Left ventricle myocardium inferior (tissue), 1 donor: ENCODE measurements around the gene SSBP2. TPM values are rescaled to one million over a fixed set of nuclear protein-coding genes. Genes with fewer than 3 reads are reported as not detected.

ENCODE experiments used
- DNase-seq: peaks from one replicate; pipeline ENCODE4 v3.0.0-alpha.2; 2020
- H3K27ac ChIP-seq: fragments of 200-600 bp; replicated peaks from 2 replicates; pipeline ENCODE4 v1.8.0; 2021
- H3K27me3 ChIP-seq: fragments of 200-600 bp; 2 replicates; pipeline ENCODE4 v1.8.0; 2021; ENCODE audit warnings: low read depth
- H3K36me3 ChIP-seq: fragments of 200-600 bp; 2 replicates; pipeline ENCODE4 v1.8.0; 2021
- H3K4me1 ChIP-seq: fragments of 200-600 bp; 2 replicates; pipeline ENCODE4 v1.8.0; 2021
- H3K4me3 ChIP-seq: fragments of 200-600 bp; 2 replicates; pipeline ENCODE4 v1.8.0; 2021; ENCODE audit warnings: mild to moderate bottlenecking, moderate library complexity
- H3K9me3 ChIP-seq: fragments of 200-600 bp; replicated peaks from 2 replicates; pipeline ENCODE4 v1.8.0; 2021
- intact Hi-C: fragments of 100-400 bp; cut with micrococcal nuclease; formaldehyde crosslinking; loops from one replicate; pipeline ENCODE4 v1.11.0; 2022
- total RNA-seq: library from RNA; stranded (reverse); fragmentation: NEBNext Ultra II Directional; extraction: Animal tissue kit (Norgen Biotek cat#: 25700); gene quantifications from one replicate; pipeline ENCODE4 v1.2.1, GENCODE V29; 2021
- TF ChIP-seq, protein P1 (sequence below): fragments of 200-600 bp; IDR thresholded peaks from 2 replicates; pipeline ENCODE4 v1.8.0; 2021; ENCODE audit warnings: antibody characterized with exemption, mild to moderate bottlenecking, borderline replicate concordance
- donor health status: DM: no; HTN: yes; CAD: no; lungs with severe emphysema.

The SSBP2 gene
- total RNA-seq, 1 donor from 2014 or later: 40.7 TPM

DNA sequence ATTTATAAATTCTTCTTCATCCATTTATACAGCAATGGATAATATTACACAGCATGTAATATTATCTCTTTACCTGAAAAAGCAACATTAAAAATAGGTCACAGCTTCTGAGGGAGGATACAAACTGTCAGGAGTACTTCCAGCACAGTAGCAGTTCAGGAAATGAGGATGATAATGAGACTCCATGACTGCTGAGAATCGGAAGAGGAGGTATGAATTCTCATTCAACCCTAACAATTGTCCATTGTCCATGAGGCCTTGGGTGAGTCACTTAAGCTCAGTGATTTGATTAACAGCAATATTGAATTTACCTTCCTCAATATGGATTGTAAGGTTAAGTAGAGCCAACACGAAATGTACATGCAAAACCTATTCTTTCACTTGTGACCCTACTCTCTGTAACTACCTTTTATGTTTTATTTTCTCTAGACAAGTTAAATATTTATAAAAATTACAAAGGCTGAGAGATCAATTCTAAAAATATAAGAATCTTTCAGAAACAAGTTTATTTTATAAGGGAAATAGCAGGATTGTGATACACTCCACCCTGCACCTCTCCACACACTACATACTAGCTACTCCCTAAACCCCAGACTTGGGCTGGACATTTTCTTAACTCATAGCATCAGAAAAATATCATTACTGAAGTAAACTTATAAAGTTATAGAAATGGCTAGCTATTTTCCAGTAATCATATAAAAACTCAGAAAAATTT lies 197.9 kb downstream of the SSBP2 start:
- no peaks in the 10 kb centered on the region for H3K36me3 ChIP-seq
- no peak overlapping the region for H3K27ac ChIP-seq
- intact Hi-C loops: no loop called here
- H3K4me3 ChIP-seq: no peak overlapping the region
- TF ChIP-seq, protein P1, sequence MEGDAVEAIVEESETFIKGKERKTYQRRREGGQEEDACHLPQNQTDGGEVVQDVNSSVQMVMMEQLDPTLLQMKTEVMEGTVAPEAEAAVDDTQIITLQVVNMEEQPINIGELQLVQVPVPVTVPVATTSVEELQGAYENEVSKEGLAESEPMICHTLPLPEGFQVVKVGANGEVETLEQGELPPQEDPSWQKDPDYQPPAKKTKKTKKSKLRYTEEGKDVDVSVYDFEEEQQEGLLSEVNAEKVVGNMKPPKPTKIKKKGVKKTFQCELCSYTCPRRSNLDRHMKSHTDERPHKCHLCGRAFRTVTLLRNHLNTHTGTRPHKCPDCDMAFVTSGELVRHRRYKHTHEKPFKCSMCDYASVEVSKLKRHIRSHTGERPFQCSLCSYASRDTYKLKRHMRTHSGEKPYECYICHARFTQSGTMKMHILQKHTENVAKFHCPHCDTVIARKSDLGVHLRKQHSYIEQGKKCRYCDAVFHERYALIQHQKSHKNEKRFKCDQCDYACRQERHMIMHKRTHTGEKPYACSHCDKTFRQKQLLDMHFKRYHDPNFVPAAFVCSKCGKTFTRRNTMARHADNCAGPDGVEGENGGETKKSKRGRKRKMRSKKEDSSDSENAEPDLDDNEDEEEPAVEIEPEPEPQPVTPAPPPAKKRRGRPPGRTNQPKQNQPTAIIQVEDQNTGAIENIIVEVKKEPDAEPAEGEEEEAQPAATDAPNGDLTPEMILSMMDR: no peak
- DNase-seq: no peak
- no peaks in the 10 kb centered on the region for H3K27me3 ChIP-seq
- peaks cover 19% of the 10 kb centered on the region for H3K4me1 ChIP-seq
- no peaks in the 10 kb centered on the region for H3K9me3 ChIP-seq

DNA sequence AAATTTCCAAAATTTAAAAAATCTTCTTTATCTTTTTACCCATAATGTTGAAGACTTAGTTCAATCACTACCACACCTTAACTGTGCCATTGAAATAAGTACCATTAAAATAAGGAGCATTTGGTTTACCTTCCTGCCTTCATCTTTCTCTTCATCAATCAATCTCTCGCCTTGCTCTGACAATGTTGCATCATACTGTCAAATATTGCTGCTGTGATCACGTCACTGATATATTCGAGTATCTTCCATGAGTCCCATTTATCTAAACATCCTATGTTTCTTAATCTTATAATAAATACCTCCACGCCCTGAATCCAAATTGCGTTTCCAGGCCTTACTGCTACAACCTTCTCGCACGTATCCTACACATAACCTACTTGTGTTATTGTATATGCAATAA lies 201.8 kb downstream of the SSBP2 start:
- Histone ChIP-seq H3K9me3 (no peaks in the 10 kb centered on the region), H3K36me3 (no peaks in the 10 kb centered on the region), H3K27me3 (no peaks in the 10 kb centered on the region), H3K4me3 (no peak overlapping the region), H3K27ac (no peak overlapping the region), H3K4me1 (peaks cover 17% of the 10 kb centered on the region)
- TF ChIP-seq, protein P1: no peak
- DNase-seq: no peak
- intact Hi-C loops: no loop called here

DNA sequence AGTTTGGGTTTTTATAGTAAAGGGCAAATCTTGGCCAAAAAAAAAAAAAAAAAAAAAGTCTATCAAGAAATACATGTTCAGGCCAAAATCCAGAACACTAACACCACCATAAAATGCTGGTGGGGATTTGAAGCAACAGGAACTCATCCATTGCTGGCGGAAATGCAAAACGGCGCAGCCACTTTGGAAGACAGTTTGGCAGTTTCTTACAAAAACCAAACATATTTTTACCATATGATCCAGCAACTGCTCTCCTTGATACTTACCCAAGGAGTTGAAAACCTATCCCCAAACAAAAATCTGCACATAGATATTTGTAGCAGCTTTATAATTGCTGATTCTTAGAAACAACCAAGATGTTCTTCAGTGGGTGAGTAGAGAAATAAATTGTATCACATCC lies 203.9 kb downstream of the SSBP2 start:
- no peak overlapping the region for H3K27ac ChIP-seq
- no peaks in the 10 kb centered on the region for H3K4me1 ChIP-seq
- no peaks in the 10 kb centered on the region for H3K27me3 ChIP-seq
- no peak overlapping the region for H3K4me3 ChIP-seq
- TF ChIP-seq, protein P1: no peak
- H3K36me3 ChIP-seq: no peaks in the 10 kb centered on the region
- no peak for DNase-seq
- H3K9me3 ChIP-seq: no peaks in the 10 kb centered on the region
- intact Hi-C loops: no loop called here

DNA sequence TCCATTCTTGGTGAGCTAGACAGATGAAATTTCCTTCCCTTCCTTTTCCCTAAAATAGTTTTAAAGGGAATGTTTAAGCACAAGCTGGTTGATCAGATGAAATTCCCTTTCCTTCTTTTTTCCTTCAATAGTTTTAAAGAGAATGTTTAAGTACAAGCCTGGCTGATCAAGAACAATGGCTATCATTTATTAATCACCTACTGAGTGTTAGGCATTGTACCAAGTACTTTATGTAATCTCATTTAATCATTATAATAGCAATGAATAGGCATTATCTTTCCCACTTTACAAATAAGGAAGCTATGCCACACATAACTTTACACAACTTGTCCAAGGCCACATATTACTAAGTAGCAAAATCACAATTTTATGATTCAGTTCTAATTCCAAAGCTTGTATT lies 205.0 kb downstream of the SSBP2 start:
- Histone ChIP-seq H3K4me1 (no peaks in the 10 kb centered on the region), H3K36me3 (no peaks in the 10 kb centered on the region), H3K4me3 (no peak overlapping the region), H3K27ac (no peak overlapping the region), H3K9me3 (no peaks in the 10 kb centered on the region), H3K27me3 (no peaks in the 10 kb centered on the region)
- no peak for DNase-seq
- intact Hi-C loops: no loop called here
- TF ChIP-seq, protein P1: no peak

DNA sequence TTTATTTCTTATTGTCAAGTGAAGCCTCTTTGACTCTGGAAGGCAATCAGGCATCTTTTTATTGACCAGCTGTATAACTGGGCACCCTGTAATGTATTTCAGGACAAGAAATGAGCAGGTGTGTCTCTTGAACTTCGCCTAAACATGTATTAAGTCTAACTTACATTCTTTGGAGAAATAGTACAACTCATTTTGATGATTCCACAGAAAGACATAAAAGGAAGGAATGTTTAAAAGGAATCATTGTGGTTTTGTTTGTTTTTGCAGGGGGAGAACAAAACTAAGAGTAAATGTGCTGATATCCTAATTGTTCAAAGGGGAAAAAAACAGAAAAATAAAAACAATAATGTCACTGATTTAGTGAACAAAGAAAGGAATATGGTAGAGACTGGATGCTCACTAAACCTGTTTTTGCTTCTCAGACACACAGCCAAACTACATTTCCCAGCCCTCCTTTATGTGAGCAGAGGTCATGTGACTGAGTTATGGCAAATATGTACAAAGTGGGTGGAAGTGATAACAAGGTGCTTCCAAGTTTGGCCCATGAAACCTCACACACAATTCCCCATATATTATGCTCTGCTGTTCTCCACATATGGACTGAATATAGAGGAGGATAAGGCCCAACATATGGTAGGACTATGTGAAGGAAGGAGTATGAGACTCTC lies 206.4 kb downstream of the SSBP2 start:
- Histone ChIP-seq H3K9me3 (peaks cover 8% of the 10 kb centered on the region), H3K4me1 (no peaks in the 10 kb centered on the region), H3K4me3 (no peak overlapping the region), H3K27me3 (no peaks in the 10 kb centered on the region), H3K27ac (no peak overlapping the region), H3K36me3 (no peaks in the 10 kb centered on the region)
- TF ChIP-seq, protein P1: no peak
- DNase-seq: no peak
- intact Hi-C loops: no loop called here
